Measurements from ENCODE around the gene TSSK6. TPM values are rescaled to one million over a fixed set of nuclear protein-coding genes. Genes with fewer than 3 reads are reported as not detected.

Gene TSSK6
- total RNA-seq, 1 donor from 2014 or later = 0.79 TPM

GRCh38 chr19:19465436-19466070, 49.8 kb downstream of the TSSK6 start:
- DNase-seq (ENCODE audit: low read depth, low spot score) = no peak

- no peak for DNase-seq (ENCODE audit: low read depth, low spot score)
Measured at GRCh38 chr19:19464339-19465098, 50.8 kb downstream of the TSSK6 start.

Other genes starting within 250 kb of the TSSK6 start
- not detected in 2 replicates for gene TM6SF2, start 242.2 kb downstream of the TSSK6 start, total RNA-seq
- gene SUGP1, start 195.0 kb downstream of the TSSK6 start, total RNA-seq = 23.9 and 28.7 TPM in 2 replicates
- gene MAU2, start 194.7 kb downstream of the TSSK6 start, total RNA-seq = 23.7 and 29.1 TPM in 2 replicates
- gene GATAD2A, start 109.9 kb downstream of the TSSK6 start, total RNA-seq = 67.4 and 72.9 TPM in 2 replicates
- 152 and 173 TPM in 2 replicates for gene NDUFA13, start 677 bp upstream of the TSSK6 start, total RNA-seq
- gene YJEFN3, start 13.4 kb upstream of the TSSK6 start, total RNA-seq = 0.13 and 0.28 TPM in 2 replicates
- not detected in 2 replicates for gene CILP2, start 22.7 kb upstream of the TSSK6 start, total RNA-seq
- 0.07 TPM in 2 replicates for gene PBX4, start 103.1 kb upstream of the TSSK6 start, total RNA-seq
- gene LPAR2, start 112.7 kb upstream of the TSSK6 start, total RNA-seq = 0.33 and 0.53 TPM in 2 replicates
- gene GMIP, start 128.1 kb upstream of the TSSK6 start, total RNA-seq = 7.2 and 9.2 TPM in 2 replicates
- gene ATP13A1, start 148.1 kb upstream of the TSSK6 start, total RNA-seq = 21.9 and 26.6 TPM in 2 replicates
- 11.0 and 15.7 TPM in 2 replicates for gene ZNF101, start 153.3 kb upstream of the TSSK6 start, total RNA-seq
- 3.7 and 5.2 TPM in 2 replicates for gene ZNF14, start 217.6 kb upstream of the TSSK6 start, total RNA-seq

All from pulmonary artery endothelial cell (primary cell).